Vagina (tissue), 2 donors: ENCODE data around the gene NOB1. TPM values are rescaled to one million over a fixed set of nuclear protein-coding genes. Genes with fewer than 3 reads are reported as not detected.

Experiments
- DNase-seq, 2 donors: peaks; one replicate each; pipeline ENCODE4 v3.0.0-alpha.2; 2017; ENCODE audit errors: extremely low spot score in 2 of 2
- H3K27ac ChIP-seq: fragments of 200-600 bp; sonication (generic); one replicate; pipeline ENCODE4 v1.5.1; 2019
- H3K27me3 ChIP-seq: fragments of 200-600 bp; sonication (generic); one replicate; pipeline ENCODE4 v1.5.1; 2019
- H3K36me3 ChIP-seq, 2 donors: fragments of 200-600 bp; sonication (generic); one replicate each; pipeline ENCODE4 v1.5.1; 2017 to 2019
- H3K4me1 ChIP-seq: fragments of 200-600 bp; sonication (generic); one replicate; pipeline ENCODE4 v1.5.1; 2019
- H3K4me3 ChIP-seq, 2 donors: fragments of 200-600 bp; sonication (generic); 1 replicate in 1 of 2; 2 replicates in 1 of 2; pipeline ENCODE4 v1.5.1; 2016 to 2019
- H3K9me3 ChIP-seq: fragments of 200-600 bp; sonication (generic); one replicate; pipeline ENCODE4 v1.5.1; 2019
- CTCF ChIP-seq, 3 experiments: fragments of 450-650 bp in 2 of 3; fragments of 200-600 bp in 1 of 3; sonication (generic) in 1 of 3; IDR thresholded peaks; one replicate each; pipeline ENCODE4 v1.5.1; 2017 to 2019; ENCODE audit warnings: antibody characterized with exemption in 3 of 3, mild to moderate bottlenecking in 2 of 3, moderate library complexity in 2 of 3
- POLR2A ChIP-seq, 2 donors: fragments of 450-650 bp; IDR thresholded peaks; one replicate each; pipeline ENCODE4 v1.6.1; 2017; ENCODE audit warnings: antibody characterized with exemption in 2 of 2, mild to moderate bottlenecking in 2 of 2, moderate library complexity in 2 of 2
- POLR2AphosphoS5 ChIP-seq, 2 donors: sonication (generic); formaldehyde crosslinking; IDR thresholded peaks; one replicate each; pipeline ENCODE4 v1.9.0; 2017; ENCODE audit warnings: antibody characterized with exemption in 2 of 2, mild to moderate bottlenecking in 2 of 2, low read depth in 1 of 2; ENCODE audit not compliant: insufficient read depth in 1 of 2
- intact Hi-C: fragments of 100-400 bp; cut with DNase I; formaldehyde crosslinking; loops from one replicate; pipeline ENCODE4 v1.15.1; 2023
- total RNA-seq: library from RNA; depleted of rRNA; stranded (reverse); fragments of >200 nt; gene quantifications from one replicate; pipeline ENCODE4 v1.2.3, GENCODE V29; 2016

Gene NOB1
- total RNA-seq, 1 donor from 2014 or later, result 67.0 TPM

GRCh38 chr16:69771651-69771967 lies 16.9 kb upstream of the NOB1 start:
- intact Hi-C loops, result no loop called here
- Histone ChIP-seq H3K27me3 (no peaks in the 10 kb centered on the region), H3K36me3 (no peaks in the 10 kb centered on the region), H3K4me1 (no peaks in the 10 kb centered on the region), H3K9me3 (no peaks in the 10 kb centered on the region), H3K27ac (no peak overlapping the region), H3K4me3 (no peak overlapping the region)
- TF ChIP-seq POLR2A (IDR thresholded peaks at IDR 0.05) (no peak), POLR2AphosphoS5 (IDR thresholded peaks at IDR 0.05; ENCODE audit: insufficient read depth in 1 of 2, low read depth in 1 of 2) (no peak), CTCF (IDR thresholded peaks at IDR 0.05) (no peak)
- no peak for DNase-seq

- no peaks in the 10 kb centered on the region for H3K36me3 ChIP-seq
- no peak for DNase-seq
- no peaks in the 10 kb centered on the region for H3K27me3 ChIP-seq
- TF ChIP-seq CTCF (IDR thresholded peaks at IDR 0.05) (no peak), POLR2AphosphoS5 (IDR thresholded peaks at IDR 0.05; ENCODE audit: insufficient read depth in 1 of 2, low read depth in 1 of 2) (no peak), POLR2A (IDR thresholded peaks at IDR 0.05) (no peak)
- no peaks in the 10 kb centered on the region for H3K4me1 ChIP-seq
- H3K27ac ChIP-seq, result no peak overlapping the region
- H3K9me3 ChIP-seq, result no peaks in the 10 kb centered on the region
- intact Hi-C loops, result no loop called here
- H3K4me3 ChIP-seq, result no peak overlapping the region
Observed at GRCh38 chr16:69769404-69769803, 14.7 kb upstream of the NOB1 start.

GRCh38 chr16:69768666-69769065 lies 13.9 kb upstream of the NOB1 start:
- intact Hi-C loops, result no loop called here
- Histone ChIP-seq H3K27ac (no peak overlapping the region), H3K36me3 (no peaks in the 10 kb centered on the region), H3K27me3 (no peaks in the 10 kb centered on the region), H3K4me1 (peaks cover under 1% of the 10 kb centered on the region), H3K4me3 (no peak overlapping the region), H3K9me3 (no peaks in the 10 kb centered on the region)
- no peak for DNase-seq
- TF ChIP-seq CTCF (IDR thresholded peaks at IDR 0.05) (no peak), POLR2A (IDR thresholded peaks at IDR 0.05) (no peak), POLR2AphosphoS5 (IDR thresholded peaks at IDR 0.05; ENCODE audit: insufficient read depth in 1 of 2, low read depth in 1 of 2) (no peak)

GRCh38 chr16:69767459-69768229 lies 12.9 kb upstream of the NOB1 start:
- DNase-seq, result no peak
- Histone ChIP-seq H3K9me3 (no peaks in the 10 kb centered on the region), H3K4me1 (peaks cover 9% of the 10 kb centered on the region), H3K27me3 (no peaks in the 10 kb centered on the region), H3K4me3 (no peak overlapping the region), H3K27ac (no peak overlapping the region), H3K36me3 (no peaks in the 10 kb centered on the region)
- intact Hi-C loops, result no loop called here
- TF ChIP-seq POLR2A (IDR thresholded peaks at IDR 0.05), result no peak
- no peak for TF ChIP-seq CTCF (IDR thresholded peaks at IDR 0.05)
- TF ChIP-seq POLR2AphosphoS5 (IDR thresholded peaks at IDR 0.05; ENCODE audit: insufficient read depth in 1 of 2, low read depth in 1 of 2), result no peak

GRCh38 chr16:69763599-69763942 lies 8.8 kb upstream of the NOB1 start:
- no peak for TF ChIP-seq CTCF (IDR thresholded peaks at IDR 0.05)
- Histone ChIP-seq H3K36me3 (no peaks in the 10 kb centered on the region), H3K4me1 (peaks cover 9% of the 10 kb centered on the region), H3K27ac (no peak overlapping the region), H3K4me3 (no peak overlapping the region), H3K9me3 (no peaks in the 10 kb centered on the region), H3K27me3 (no peaks in the 10 kb centered on the region)
- no peak for DNase-seq
- intact Hi-C loops, result no loop called here
